SK-N-SH (cell line): ENCODE data around the gene FKBP8. TPM values are rescaled to one million over a fixed set of nuclear protein-coding genes. Genes with fewer than 3 reads are reported as not detected.

Experiments used
- CTCF ChIA-PET: fragments of 300-600, 350-600 bp; formaldehyde crosslinking; extraction: SDS; loops from one replicate; lab custom pipeline; 2021; lab: Yijun Ruan, JAX
- POLR2A ChIA-PET: fragments of 350-600 bp; sonication (Branson Sonifier 250); formaldehyde crosslinking; extraction: SDS; loops from one replicate; lab custom pipeline; 2020; ENCODE audit warnings: antibody characterized with exemption, inconsistent platforms; lab: Yijun Ruan, JAX
- DNase-seq: peaks from one replicate; pipeline ENCODE4 v3.0.0; 2012
- H2AFZ ChIP-seq: fragments of 200-600 bp; sonication (generic); 2 replicates; pipeline ENCODE4 v1.8.1; 2016; ENCODE audit warnings: antibody characterized with exemption, mild to moderate bottlenecking, low read depth
- H3F3A ChIP-seq: fragments of 200-600 bp; sonication (generic); replicated peaks from 2 replicates; pipeline ENCODE3; 2016; ENCODE audit warnings: antibody characterized with exemption, mild to moderate bottlenecking; ENCODE audit not compliant: insufficient read depth
- H3K27ac ChIP-seq, 2 experiments: fragments of 200-500 bp in 1 of 2; fragments of 200-600 bp in 1 of 2; sonication (Bioruptor generic) in 1 of 2; sonication (generic), shearing (Covaris generic) in 1 of 2; 2 replicates each; pipeline versions ENCODE4 v1.5.1 to v1.6.1; 2014 to 2016; ENCODE audit warnings: low read depth in 2 of 2, inconsistent platforms in 1 of 2, low read length in 1 of 2, mild to moderate bottlenecking in 1 of 2, mixed read lengths in 1 of 2
- H3K27me3 ChIP-seq: fragments of 200-600 bp; sonication (generic), shearing (Covaris generic); 2 replicates; pipeline ENCODE4 v1.6.1; 2016; ENCODE audit warnings: mixed run types; ENCODE audit not compliant: insufficient read depth
- H3K36me3 ChIP-seq, 2 experiments: fragments of 200-500 bp in 1 of 2; fragments of 200-600 bp in 1 of 2; sonication (Bioruptor generic) in 1 of 2; sonication (generic) in 1 of 2; replicated peaks in 1 of 2; 2 replicates each; pipeline versions ENCODE3 to v1.5.1; 2014 to 2016; ENCODE audit warnings: low read length in 1 of 2, mild to moderate bottlenecking in 1 of 2; ENCODE audit not compliant: insufficient read depth in 2 of 2, control insufficient read depth in 1 of 2
- H3K4me1 ChIP-seq, 2 experiments: fragments of 200-500 bp in 1 of 2; fragments of 200-600 bp in 1 of 2; sonication (Bioruptor generic) in 1 of 2; sonication (generic), shearing (Covaris generic) in 1 of 2; 2 replicates each; pipeline versions ENCODE4 v1.5.1 to v1.6.1; 2014 to 2016; ENCODE audit warnings: low read depth in 1 of 2, low read length in 1 of 2, mixed run types in 1 of 2; ENCODE audit not compliant: insufficient read depth in 2 of 2, control insufficient read depth in 1 of 2
- H3K4me2 ChIP-seq: fragments of 200-600 bp; sonication (generic), shearing (Covaris generic); 2 replicates; pipeline ENCODE4 v1.6.1; 2017; ENCODE audit warnings: mixed run types
- H3K4me3 ChIP-seq, 2 experiments: fragments of 200-500 bp in 1 of 2; fragments of 200-600 bp in 1 of 2; sonication (Bioruptor generic) in 1 of 2; sonication (generic), shearing (Covaris generic) in 1 of 2; 2 replicates each; pipeline versions ENCODE4 v1.5.1 to v1.8.1; 2014 to 2016; ENCODE audit warnings: low read depth in 2 of 2, inconsistent platforms in 1 of 2, low read length in 1 of 2, mild to moderate bottlenecking in 1 of 2, mixed read lengths in 1 of 2, moderate library complexity in 1 of 2
- H3K79me2 ChIP-seq: fragments of 200-600 bp; sonication (generic); 2 replicates; pipeline ENCODE4 v1.8.1; 2017; ENCODE audit warnings: mild to moderate bottlenecking; ENCODE audit not compliant: insufficient read depth
- H3K9ac ChIP-seq: fragments of 200-600 bp; sonication (generic); 2 replicates; pipeline ENCODE4 v1.6.1; 2017; ENCODE audit warnings: mixed run types
- H3K9me2 ChIP-seq: fragments of 200-600 bp; sonication (generic); 2 replicates; pipeline ENCODE4 v1.6.1; 2017; ENCODE audit warnings: mixed run types
- H3K9me3 ChIP-seq: fragments of 200-600 bp; sonication (generic); 2 replicates; pipeline ENCODE4 v1.6.1; 2017; ENCODE audit warnings: mixed run types, mild to moderate bottlenecking, moderate library complexity
- H4K20me1 ChIP-seq: fragments of 200-600 bp; sonication (generic); 2 replicates; pipeline ENCODE4 v1.6.1; 2017; ENCODE audit warnings: mild to moderate bottlenecking, mixed run types; ENCODE audit not compliant: insufficient read depth
- ELF1 ChIP-seq: IDR thresholded peaks from 2 replicates; pipeline ENCODE4 v1.4.0; 2012
- EP300 ChIP-seq, 2 experiments: IDR thresholded peaks; 2 replicates each; pipeline versions ENCODE4 v1.4.0 to v1.6.1; 2012; ENCODE audit warnings: borderline replicate concordance in 1 of 2, low read depth in 1 of 2, low read length in 1 of 2
- FOXJ3 ChIP-seq: sonication (generic); formaldehyde crosslinking; IDR thresholded peaks from 2 replicates; pipeline ENCODE4 v1.5.1; 2020; ENCODE audit warnings: mild to moderate bottlenecking, missing genetic modification reagents
- FOXM1 ChIP-seq: IDR thresholded peaks from 2 replicates; pipeline ENCODE4 v1.4.0; 2012; ENCODE audit warnings: low read depth, mild to moderate bottlenecking
- GABPA ChIP-seq: IDR thresholded peaks from 2 replicates; pipeline ENCODE4 v1.4.0; 2012; ENCODE audit warnings: low read depth, mild to moderate bottlenecking
- JUND ChIP-seq: IDR thresholded peaks from 2 replicates; pipeline ENCODE4 v1.4.0; 2012
- NRF1 ChIP-seq: IDR thresholded peaks from 2 replicates; pipeline ENCODE4 v1.6.1; 2012; ENCODE audit warnings: low read depth, mild to moderate bottlenecking, low read length
- POLR2AphosphoS5 ChIP-seq: IDR thresholded peaks from 2 replicates; pipeline ENCODE4 v1.6.1; 2012; ENCODE audit warnings: low read depth, low read length
- RAD21 ChIP-seq: IDR thresholded peaks from 2 replicates; pipeline ENCODE4 v1.6.1; 2012; ENCODE audit warnings: mild to moderate bottlenecking, low read length
- RFX5 ChIP-seq: IDR thresholded peaks from 2 replicates; pipeline ENCODE4 v1.6.1; 2012; ENCODE audit warnings: mild to moderate bottlenecking, improper control_type of control experiment, low read length
- RXRA ChIP-seq: IDR thresholded peaks from 2 replicates; pipeline ENCODE4 v1.4.0; 2012; ENCODE audit warnings: low read depth, mild to moderate bottlenecking, borderline replicate concordance
- SIN3A ChIP-seq: IDR thresholded peaks from 2 replicates; pipeline ENCODE4 v1.6.1; 2012; ENCODE audit warnings: low read depth, mild to moderate bottlenecking, low read length, moderate library complexity, borderline replicate concordance
- SMC3 ChIP-seq: IDR thresholded peaks from 2 replicates; pipeline ENCODE4 v1.6.1; 2012; ENCODE audit warnings: low read depth, low read length, improper control_type of control experiment
- TCF12 ChIP-seq: IDR thresholded peaks from 2 replicates; pipeline ENCODE4 v1.4.0; 2012
- USF2 ChIP-seq: fragments of 150-350 bp; IDR thresholded peaks from 2 replicates; pipeline ENCODE4 v1.6.1; 2017; ENCODE audit warnings: antibody characterized with exemption, low read length, low read depth, borderline replicate concordance
- YY1 ChIP-seq: IDR thresholded peaks from 2 replicates; pipeline ENCODE4 v1.4.0; 2012; ENCODE audit warnings: low read depth, mild to moderate bottlenecking
- WGBS: methylation state at CpG from one replicate; pipeline ENCODE4 v1.1.6; 2017; ENCODE audit warnings: low lambda C conversion rate; 5-methylcytosine and 5-hydroxymethylcytosine counted together
- polyA plus RNA-seq, 3 experiments: library from polyadenylated mRNA; depleted of rRNA; stranded (reverse); fragments of >200 nt; gene quantifications; 2 replicates each; pipeline ENCODE4 v1.2.3, GENCODE V29; 2012
- TF ChIP-seq, protein P1 (sequence below): IDR thresholded peaks from 2 replicates; pipeline ENCODE4 v1.6.1; 2012; ENCODE audit warnings: mild to moderate bottlenecking, low read depth, low read length, moderate library complexity

The FKBP8 gene
- polyA plus RNA-seq, 1 of the 3 experiments (the other 2 are of a cell fraction) = 273 TPM

- Histone ChIP-seq H3K36me3 (peaks cover 4 to 26% of the 10 kb centered on the region in 2 experiments), H3K9me2 (no peaks in the 10 kb centered on the region), H3F3A (no peaks in the 10 kb centered on the region), H3K79me2 (no peaks in the 10 kb centered on the region), H3K4me3 (no peak overlapping the region), H3K4me1 (no peaks in the 10 kb centered on the region), H3K4me2 (no peak overlapping the region), H2AFZ (no peak overlapping the region), H3K9ac (no peak overlapping the region), H3K27ac (no peak overlapping the region), H3K27me3 (no peaks in the 10 kb centered on the region), H3K9me3 (no peaks in the 10 kb centered on the region), H4K20me1 (no peaks in the 10 kb centered on the region)
- DNase-seq = peak; percentile 7
- WGBS = no CpG with 5 or more reads among the region's 4 CpGs
- CTCF ChIA-PET = interaction anchor here (0.6 to 1.9 kb wide), 4 partner anchors 9 to 233 kb away, joined by 3 to 6 read pairs (median 4); no protein-coding TSS in a partner anchor
- POLR2A ChIA-PET = no interaction called here
- no peak for TF ChIP-seq SIN3A
- TF ChIP-seq FOXJ3 (CRISPR knock-in tag) = no peak
- TF ChIP-seq GABPA = no peak
- no peak for TF ChIP-seq ELF1
- TF ChIP-seq NRF1 = no peak
- no peak for TF ChIP-seq USF2
- TF ChIP-seq RXRA = no peak
- no peak for TF ChIP-seq EP300 (IDR thresholded peaks at IDR 0.05; ENCODE audit: borderline replicate concordance in 1 of 2, low read depth in 1 of 2, low read length in 1 of 2)
- no peak for TF ChIP-seq TCF12
- no peak for TF ChIP-seq FOXM1
- TF ChIP-seq SMC3 = no peak
- TF ChIP-seq RFX5 = no peak
- no peak for TF ChIP-seq RAD21
- TF ChIP-seq, protein P1, sequence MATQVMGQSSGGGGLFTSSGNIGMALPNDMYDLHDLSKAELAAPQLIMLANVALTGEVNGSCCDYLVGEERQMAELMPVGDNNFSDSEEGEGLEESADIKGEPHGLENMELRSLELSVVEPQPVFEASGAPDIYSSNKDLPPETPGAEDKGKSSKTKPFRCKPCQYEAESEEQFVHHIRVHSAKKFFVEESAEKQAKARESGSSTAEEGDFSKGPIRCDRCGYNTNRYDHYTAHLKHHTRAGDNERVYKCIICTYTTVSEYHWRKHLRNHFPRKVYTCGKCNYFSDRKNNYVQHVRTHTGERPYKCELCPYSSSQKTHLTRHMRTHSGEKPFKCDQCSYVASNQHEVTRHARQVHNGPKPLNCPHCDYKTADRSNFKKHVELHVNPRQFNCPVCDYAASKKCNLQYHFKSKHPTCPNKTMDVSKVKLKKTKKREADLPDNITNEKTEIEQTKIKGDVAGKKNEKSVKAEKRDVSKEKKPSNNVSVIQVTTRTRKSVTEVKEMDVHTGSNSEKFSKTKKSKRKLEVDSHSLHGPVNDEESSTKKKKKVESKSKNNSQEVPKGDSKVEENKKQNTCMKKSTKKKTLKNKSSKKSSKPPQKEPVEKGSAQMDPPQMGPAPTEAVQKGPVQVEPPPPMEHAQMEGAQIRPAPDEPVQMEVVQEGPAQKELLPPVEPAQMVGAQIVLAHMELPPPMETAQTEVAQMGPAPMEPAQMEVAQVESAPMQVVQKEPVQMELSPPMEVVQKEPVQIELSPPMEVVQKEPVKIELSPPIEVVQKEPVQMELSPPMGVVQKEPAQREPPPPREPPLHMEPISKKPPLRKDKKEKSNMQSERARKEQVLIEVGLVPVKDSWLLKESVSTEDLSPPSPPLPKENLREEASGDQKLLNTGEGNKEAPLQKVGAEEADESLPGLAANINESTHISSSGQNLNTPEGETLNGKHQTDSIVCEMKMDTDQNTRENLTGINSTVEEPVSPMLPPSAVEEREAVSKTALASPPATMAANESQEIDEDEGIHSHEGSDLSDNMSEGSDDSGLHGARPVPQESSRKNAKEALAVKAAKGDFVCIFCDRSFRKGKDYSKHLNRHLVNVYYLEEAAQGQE = no peak
- no peak for TF ChIP-seq YY1
- TF ChIP-seq POLR2AphosphoS5 = no peak
- TF ChIP-seq JUND = no peak
These were observed 10.3 kb downstream of the FKBP8 start for GRCh38 chr19:18533058-18533457.
